Neural cell (in vitro differentiated cells): Measurements from ENCODE around the gene CGNL1. TPM values are rescaled to one million over a fixed set of nuclear protein-coding genes. Genes with fewer than 3 reads are reported as not detected.

Source experiments
- H2AFZ ChIP-seq: fragments of 200-600, 300-800 bp; sonication (generic), shearing (Covaris generic); 2 replicates; pipeline ENCODE4 v1.6.0; 2014; ENCODE audit warnings: low read depth, mild to moderate bottlenecking, antibody characterized with exemption, low read length, moderate library complexity
- H3F3A ChIP-seq: fragments of 200-600 bp; shearing (Covaris generic); 2 replicates; pipeline ENCODE4 v1.6.1; 2016; ENCODE audit warnings: mild to moderate bottlenecking, moderate library complexity, mixed read lengths, antibody characterized with exemption, low read length; ENCODE audit not compliant: insufficient read depth, poor library complexity, severe bottlenecking
- H3K27ac ChIP-seq: fragments of 200-600, 300-800 bp; sonication (generic), shearing (Covaris generic); 2 replicates; pipeline ENCODE4 v1.5.1; 2014; ENCODE audit warnings: mild to moderate bottlenecking, low read length, moderate library complexity
- H3K27me3 ChIP-seq: fragments of 300-800, 200-600 bp; sonication (generic), shearing (Covaris generic); 2 replicates; pipeline ENCODE4 v1.6.0; 2014; ENCODE audit warnings: mild to moderate bottlenecking, low read depth, low read length, moderate library complexity; ENCODE audit not compliant: insufficient read depth
- H3K36me3 ChIP-seq: fragments of 300-800, 200-600 bp; sonication (generic), shearing (Covaris generic); 2 replicates; pipeline ENCODE4 v1.5.1; 2014; ENCODE audit warnings: mild to moderate bottlenecking, antibody characterized with exemption, low read length, moderate library complexity; ENCODE audit not compliant: insufficient read depth
- H3K4me2 ChIP-seq: fragments of 300-800, 200-600 bp; sonication (generic), shearing (Covaris generic); 2 replicates; pipeline ENCODE4 v1.6.0; 2014; ENCODE audit warnings: mild to moderate bottlenecking, low read length
- H3K4me3 ChIP-seq: fragments of 300-800, 200-600 bp; sonication (generic), shearing (Covaris generic); 2 replicates; pipeline ENCODE4 v1.5.1; 2014; ENCODE audit warnings: mild to moderate bottlenecking, low read length, moderate library complexity
- H3K79me2 ChIP-seq: fragments of 200-600 bp; shearing (Covaris generic); replicated peaks from 2 replicates; pipeline ENCODE4 v1.6.0; 2014; ENCODE audit warnings: mild to moderate bottlenecking, low read length, moderate library complexity; ENCODE audit not compliant: insufficient read depth
- H3K9ac ChIP-seq: fragments of 300-800, 200-600 bp; sonication (generic), shearing (Covaris generic); 2 replicates; pipeline ENCODE4 v1.6.1; 2016; ENCODE audit warnings: mild to moderate bottlenecking, low read length, mixed read lengths
- H3K9me2 ChIP-seq: fragments of 200-600 bp; shearing (Covaris generic); 2 replicates; pipeline ENCODE4 v1.6.1; 2016; ENCODE audit warnings: mild to moderate bottlenecking, low read length, mixed read lengths; ENCODE audit not compliant: insufficient read depth
- H3K9me3 ChIP-seq: fragments of 200-600, 300-800 bp; sonication (generic), shearing (Covaris generic); 2 replicates; pipeline ENCODE4 v1.6.1; 2016; ENCODE audit warnings: mild to moderate bottlenecking, mixed run types, low read length, moderate library complexity, mixed read lengths
- H4K20me1 ChIP-seq: fragments of 200-600 bp; shearing (Covaris generic); 2 replicates; pipeline ENCODE4 v1.6.1; 2016; ENCODE audit warnings: mild to moderate bottlenecking, mixed run types; ENCODE audit not compliant: insufficient read depth
- EP300 ChIP-seq: fragments of 450-650 bp; conservative IDR thresholded peaks from 2 replicates; pipeline ENCODE4 v1.6.1; 2014; ENCODE audit warnings: antibody characterized with exemption, mild to moderate bottlenecking, moderate library complexity; ENCODE audit not compliant: poor library complexity, severe bottlenecking
- EZH2 ChIP-seq: fragments of 200-600, 300-800 bp; shearing (Covaris generic), sonication (generic); IDR thresholded peaks from 2 replicates; pipeline ENCODE4 v1.6.1; 2014; ENCODE audit warnings: antibody characterized with exemption, low read length, borderline replicate concordance, mild to moderate bottlenecking; ENCODE audit not compliant: insufficient read depth, poor library complexity, severe bottlenecking
- POLR2AphosphoS5 ChIP-seq: IDR thresholded peaks from 2 replicates; pipeline ENCODE4 v1.6.1; 2012
- RAD21 ChIP-seq: fragments of 450-650 bp; conservative IDR thresholded peaks from 2 replicates; pipeline ENCODE4 v1.6.1; 2014; ENCODE audit warnings: antibody characterized with exemption, mild to moderate bottlenecking, moderate library complexity
- SMC3 ChIP-seq: fragments of 450-650 bp; conservative IDR thresholded peaks from 2 replicates; pipeline ENCODE4 v1.6.1; 2014; ENCODE audit warnings: antibody characterized with exemption, mild to moderate bottlenecking, moderate library complexity; ENCODE audit not compliant: poor library complexity
- TAF1 ChIP-seq: IDR thresholded peaks from 2 replicates; pipeline ENCODE4 v1.6.1; 2012; ENCODE audit warnings: low read depth
- polyA plus RNA-seq: library from polyadenylated mRNA; depleted of rRNA; stranded (reverse); fragments of >200 nt; gene quantifications from 2 replicates; pipeline ENCODE4 v1.2.3, GENCODE V29; 2014
- TF ChIP-seq, protein P1 (sequence below): fragments of 450-650 bp; IDR thresholded peaks from 2 replicates; pipeline ENCODE4 v1.5.1; 2014; ENCODE audit warnings: antibody characterized with exemption, mild to moderate bottlenecking, moderate library complexity; ENCODE audit not compliant: poor library complexity, severe bottlenecking
- TF ChIP-seq, protein P2 (sequence below): IDR thresholded peaks from 2 replicates; pipeline ENCODE4 v1.6.1; 2012; ENCODE audit warnings: borderline replicate concordance

Gene CGNL1
- polyA plus RNA-seq, 1 donor from 2014 or later: 0.26 TPM

DNA sequence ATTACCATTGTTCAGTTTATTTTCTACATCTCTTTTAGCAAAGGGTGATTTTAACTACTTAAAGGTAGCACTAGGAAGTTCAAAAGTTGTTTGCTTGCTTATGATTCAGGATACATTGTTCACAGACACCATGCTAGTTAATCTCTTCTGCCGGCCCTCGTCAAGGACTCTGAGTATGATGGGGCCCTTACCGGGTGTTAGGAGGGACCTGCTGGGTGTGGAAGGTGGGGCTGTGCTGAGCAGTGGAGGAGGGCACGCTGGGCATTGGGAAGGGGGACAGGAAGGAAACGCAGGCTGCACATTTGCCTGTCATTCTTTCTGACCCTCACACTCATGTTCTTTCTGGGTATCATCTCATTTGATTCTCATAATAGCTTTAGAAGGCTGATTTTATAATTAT, 150.3 kb downstream of the CGNL1 start:
- H3K79me2 ChIP-seq: no peaks in the 10 kb centered on the region
- H3F3A ChIP-seq: no peaks in the 10 kb centered on the region
- H3K4me2 ChIP-seq: no peak overlapping the region
- H3K4me3 ChIP-seq: no peak overlapping the region
- TF ChIP-seq TAF1: no peak
- no peak for TF ChIP-seq POLR2AphosphoS5
- TF ChIP-seq, protein P1, sequence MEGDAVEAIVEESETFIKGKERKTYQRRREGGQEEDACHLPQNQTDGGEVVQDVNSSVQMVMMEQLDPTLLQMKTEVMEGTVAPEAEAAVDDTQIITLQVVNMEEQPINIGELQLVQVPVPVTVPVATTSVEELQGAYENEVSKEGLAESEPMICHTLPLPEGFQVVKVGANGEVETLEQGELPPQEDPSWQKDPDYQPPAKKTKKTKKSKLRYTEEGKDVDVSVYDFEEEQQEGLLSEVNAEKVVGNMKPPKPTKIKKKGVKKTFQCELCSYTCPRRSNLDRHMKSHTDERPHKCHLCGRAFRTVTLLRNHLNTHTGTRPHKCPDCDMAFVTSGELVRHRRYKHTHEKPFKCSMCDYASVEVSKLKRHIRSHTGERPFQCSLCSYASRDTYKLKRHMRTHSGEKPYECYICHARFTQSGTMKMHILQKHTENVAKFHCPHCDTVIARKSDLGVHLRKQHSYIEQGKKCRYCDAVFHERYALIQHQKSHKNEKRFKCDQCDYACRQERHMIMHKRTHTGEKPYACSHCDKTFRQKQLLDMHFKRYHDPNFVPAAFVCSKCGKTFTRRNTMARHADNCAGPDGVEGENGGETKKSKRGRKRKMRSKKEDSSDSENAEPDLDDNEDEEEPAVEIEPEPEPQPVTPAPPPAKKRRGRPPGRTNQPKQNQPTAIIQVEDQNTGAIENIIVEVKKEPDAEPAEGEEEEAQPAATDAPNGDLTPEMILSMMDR: no peak
- TF ChIP-seq EZH2: no peak
- TF ChIP-seq, protein P2, sequence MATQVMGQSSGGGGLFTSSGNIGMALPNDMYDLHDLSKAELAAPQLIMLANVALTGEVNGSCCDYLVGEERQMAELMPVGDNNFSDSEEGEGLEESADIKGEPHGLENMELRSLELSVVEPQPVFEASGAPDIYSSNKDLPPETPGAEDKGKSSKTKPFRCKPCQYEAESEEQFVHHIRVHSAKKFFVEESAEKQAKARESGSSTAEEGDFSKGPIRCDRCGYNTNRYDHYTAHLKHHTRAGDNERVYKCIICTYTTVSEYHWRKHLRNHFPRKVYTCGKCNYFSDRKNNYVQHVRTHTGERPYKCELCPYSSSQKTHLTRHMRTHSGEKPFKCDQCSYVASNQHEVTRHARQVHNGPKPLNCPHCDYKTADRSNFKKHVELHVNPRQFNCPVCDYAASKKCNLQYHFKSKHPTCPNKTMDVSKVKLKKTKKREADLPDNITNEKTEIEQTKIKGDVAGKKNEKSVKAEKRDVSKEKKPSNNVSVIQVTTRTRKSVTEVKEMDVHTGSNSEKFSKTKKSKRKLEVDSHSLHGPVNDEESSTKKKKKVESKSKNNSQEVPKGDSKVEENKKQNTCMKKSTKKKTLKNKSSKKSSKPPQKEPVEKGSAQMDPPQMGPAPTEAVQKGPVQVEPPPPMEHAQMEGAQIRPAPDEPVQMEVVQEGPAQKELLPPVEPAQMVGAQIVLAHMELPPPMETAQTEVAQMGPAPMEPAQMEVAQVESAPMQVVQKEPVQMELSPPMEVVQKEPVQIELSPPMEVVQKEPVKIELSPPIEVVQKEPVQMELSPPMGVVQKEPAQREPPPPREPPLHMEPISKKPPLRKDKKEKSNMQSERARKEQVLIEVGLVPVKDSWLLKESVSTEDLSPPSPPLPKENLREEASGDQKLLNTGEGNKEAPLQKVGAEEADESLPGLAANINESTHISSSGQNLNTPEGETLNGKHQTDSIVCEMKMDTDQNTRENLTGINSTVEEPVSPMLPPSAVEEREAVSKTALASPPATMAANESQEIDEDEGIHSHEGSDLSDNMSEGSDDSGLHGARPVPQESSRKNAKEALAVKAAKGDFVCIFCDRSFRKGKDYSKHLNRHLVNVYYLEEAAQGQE: no peak
- H3K27me3 ChIP-seq: no peaks in the 10 kb centered on the region
- no peaks in the 10 kb centered on the region for H3K9me3 ChIP-seq
- H3K9ac ChIP-seq: no peak overlapping the region
- no peaks in the 10 kb centered on the region for H3K36me3 ChIP-seq
- no peak overlapping the region for H2AFZ ChIP-seq
- H4K20me1 ChIP-seq: no peaks in the 10 kb centered on the region
- H3K9me2 ChIP-seq: no peaks in the 10 kb centered on the region
- no peak overlapping the region for H3K27ac ChIP-seq

DNA sequence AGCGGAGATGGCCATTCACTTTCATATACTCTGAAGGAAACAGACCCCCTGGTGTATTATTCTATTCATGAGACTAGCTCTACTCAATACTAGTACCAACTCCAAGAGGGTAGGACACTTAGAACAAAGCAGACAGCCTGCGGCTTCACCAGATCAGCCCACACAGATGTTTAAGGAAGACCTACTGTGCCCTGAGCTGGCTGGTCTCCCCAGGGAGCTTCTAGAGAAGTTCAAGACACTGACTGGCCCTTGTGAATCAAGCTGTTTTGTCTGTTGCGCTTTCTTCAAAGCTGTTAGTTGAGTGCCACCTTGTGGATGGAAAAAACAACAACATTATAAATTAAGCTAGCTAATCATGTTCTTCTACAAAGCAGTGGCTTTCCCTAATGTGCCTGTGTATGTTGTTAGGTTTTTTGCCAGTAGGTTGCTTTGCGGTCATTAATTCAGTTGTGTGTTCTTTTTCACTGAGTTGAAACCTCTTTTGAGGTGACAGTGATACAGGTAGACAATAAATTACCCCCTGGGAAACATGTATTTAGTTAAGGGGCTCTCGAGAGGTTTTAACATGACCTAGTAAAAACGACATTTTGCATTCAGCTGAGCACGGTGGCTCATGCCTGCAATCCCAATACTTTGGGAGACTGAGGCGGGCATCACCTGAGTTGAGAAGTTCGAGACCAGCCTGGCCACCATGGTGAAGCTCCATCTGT, 151.2 kb downstream of the CGNL1 start:
- Histone ChIP-seq H3K27ac (no peak overlapping the region), H3K9ac (no peak overlapping the region), H3K4me2 (no peak overlapping the region), H3K27me3 (no peaks in the 10 kb centered on the region), H3K9me3 (no peaks in the 10 kb centered on the region), H2AFZ (no peak overlapping the region), H3K9me2 (no peaks in the 10 kb centered on the region), H4K20me1 (no peaks in the 10 kb centered on the region), H3F3A (no peaks in the 10 kb centered on the region), H3K4me3 (no peak overlapping the region), H3K79me2 (no peaks in the 10 kb centered on the region), H3K36me3 (no peaks in the 10 kb centered on the region)
- no peak for TF ChIP-seq EP300
- TF ChIP-seq EZH2: no peak
- peak; percentile 95 for TF ChIP-seq SMC3
- TF ChIP-seq, protein P1: peak; percentile 90
- peak; percentile 90 for TF ChIP-seq RAD21
